Heart right ventricle (tissue), 16 donors: ENCODE data around the gene HSPG2. TPM values are rescaled to one million over a fixed set of nuclear protein-coding genes. Genes with fewer than 3 reads are reported as not detected.

Experiments used
- ATAC-seq, 8 donors: fragments of 200-7000 bp; cut with Tn5 transposase; one replicate each; pipeline ENCODE4 v1.9.1; 2020; ENCODE audit warnings: mild to moderate bottlenecking in 8 of 8, moderate library complexity in 8 of 8, moderate number of reproducible peaks in 1 of 8
- DNase-seq, 2 donors: peaks; one replicate each; pipeline ENCODE4 v3.0.0-alpha.2; 2020
- H3K27ac ChIP-seq, 10 donors: fragments of 200-600 bp; sonication (generic) in 2 of 10; one replicate each; pipeline versions ENCODE4 v1.5.0 to v1.8.0; 2020 to 2022; ENCODE audit warnings: mild to moderate bottlenecking in 3 of 10
- H3K27me3 ChIP-seq, 7 donors: fragments of 200-600 bp; one replicate each; pipeline ENCODE4 v1.8.0; 2021 to 2022; ENCODE audit warnings: mild to moderate bottlenecking in 2 of 7
- H3K36me3 ChIP-seq, 9 donors: fragments of 200-600 bp; sonication (generic) in 1 of 9; one replicate each; pipeline versions ENCODE4 v1.5.0 to v1.8.0; 2020 to 2022; ENCODE audit warnings: mild to moderate bottlenecking in 2 of 9
- H3K4me1 ChIP-seq, 9 donors: fragments of 200-600 bp; sonication (generic) in 1 of 9; one replicate each; pipeline versions ENCODE4 v1.5.0 to v1.8.0; 2020 to 2022; ENCODE audit warnings: mild to moderate bottlenecking in 4 of 9
- H3K4me3 ChIP-seq, 10 donors: fragments of 200-600 bp; sonication (generic) in 2 of 10; one replicate each; pipeline versions ENCODE4 v1.5.0 to v1.8.0; 2020 to 2022; ENCODE audit warnings: mild to moderate bottlenecking in 7 of 10, moderate library complexity in 2 of 10
- H3K9me3 ChIP-seq, 11 donors: fragments of 200-600 bp in 10 of 11; sonication (generic) in 2 of 11; one replicate each; pipeline versions ENCODE4 v1.5.0 to v1.8.0; 2013 to 2022; ENCODE audit warnings: mild to moderate bottlenecking in 2 of 11, control low read depth in 1 of 11, moderate library complexity in 1 of 11
- CTCF ChIP-seq, 9 donors: fragments of 200-600 bp; sonication (generic) in 2 of 9; IDR thresholded peaks; one replicate each; pipeline versions ENCODE4 v1.5.0 to v1.8.0; 2021 to 2022; ENCODE audit warnings: antibody characterized with exemption in 9 of 9, mild to moderate bottlenecking in 5 of 9, moderate library complexity in 1 of 9
- WGBS, 2 donors: extraction: QIAGEN DNeasy Blood & Tissue Kit; methylation state at CpG; one replicate each; pipeline ENCODE4 v1.1.7; 2013; ENCODE audit warnings: inconsistent platforms in 1 of 2; 5-methylcytosine and 5-hydroxymethylcytosine counted together
- intact Hi-C, 10 donors: fragments of 100-400 bp; cut with DNase I; formaldehyde crosslinking; loops; one replicate each; pipeline versions ENCODE4 v1.11.1 to v1.14.2; 2022
- polyA plus RNA-seq, 2 donors: library from polyadenylated mRNA; stranded (reverse); fragments of 200-250 nt; gene quantifications; one replicate each; pipeline ENCODE4 v1.2.3, GENCODE V29; 2013
- total RNA-seq, 10 donors: library from RNA; stranded (reverse); fragmentation: NEBNext Ultra II Directional in 3 of 10; extraction: Animal tissue kit (Norgen Biotek cat#: 25700) in 3 of 10; gene quantifications; one replicate each; pipeline versions ENCODE4 v1.2.1 to v1.2.4, GENCODE V29; 2021 to 2023
- donor health status: Arrhythmogenic right ventricular cardiomyopathy.
- donor health status: ischemic (EF 13 %, LVEDD 7.1; RV severe dilation, severe dysfunction).
- donor health status: healthy with polysubstance abuse.
- donor health status: DM: no; HTN: yes; CAD: no.
- donor health status: DM: no; HTN: no; CAD: no.
- donor health status: ischemic (EF 25% LVEDD 6.9; RV normal size, moderate dysfunction).
- donor health status: ischemic (EF 25% LVEDD 5.7; RV mildly dilated, moderate dysfunction).
- donor health status: healthy.
- donor health status: DM: yes; HTN: yes; CAD: no.
- donor health status: Ischemic cardiomyopathy.
- donor health status: ischemic (EF 35%, LVEDD 5.7; RV mildly dilated, moderate dysfunction).
- donor health status: nonischemic (EF 11% LVEDD 7.7; RV severe dilation, severe dysfunction).
- donor health status: DM: yes; HTN: yes; CAD: no.
- donor health status: PGD.
- donor health status: ischemic (EF 29% LVEDD 5.4; RV normal size, mild dysfunction).
- donor health status: nonischemic (EF 23%, LVEDD 6.1; RV moderate dilation, normal function).

The HSPG2 gene
- total and polyA plus RNA-seq, 12 donors, result 221 to 508 (median 310) TPM

GRCh38 chr1:21966247-21967000 is 29.3 kb upstream of the HSPG2 start:
- no peaks in the 10 kb centered on the region for H3K9me3 ChIP-seq
- H3K27ac ChIP-seq, result no peak overlapping the region
- H3K4me1 ChIP-seq, result peaks cover 0 to 25% (median 7%) of the 10 kb centered on the region in 9 donors
- TF ChIP-seq CTCF (IDR thresholded peaks at IDR 0.05), result no peak
- intact Hi-C loops, result loop anchor here in 6 of 10 donors (10.0 kb wide), 4 partner anchors 92 to 252 kb away; partner anchors contain the start of gene USP48 (in 2 of the 6)
- DNase-seq, result no peak
- no peaks in the 10 kb centered on the region for H3K36me3 ChIP-seq
- ATAC-seq, result no peak
- no peaks in the 10 kb centered on the region for H3K27me3 ChIP-seq
- WGBS, 2 donors, result 86% methylated on average over 15 of the region's 15 CpGs
- no peak overlapping the region for H3K4me3 ChIP-seq

GRCh38 chr1:21963477-21964217 is 26.5 kb upstream of the HSPG2 start:
- ATAC-seq (peak; percentile 86 to 94 (median 90)), DNase-seq (peak; percentile 73 to 79)
- WGBS, 2 donors, result 44 to 49% methylated on average over 11 of the region's 11 CpGs
- Histone ChIP-seq H3K4me3 (no peak overlapping the region), H3K27ac (no peak overlapping the region), H3K9me3 (no peaks in the 10 kb centered on the region), H3K4me1 (peaks cover 0 to 30% (median 9%) of the 10 kb centered on the region in 9 donors), H3K27me3 (no peaks in the 10 kb centered on the region), H3K36me3 (no peaks in the 10 kb centered on the region)
- peak; percentile 76 to 97 (median 95) for TF ChIP-seq CTCF (IDR thresholded peaks at IDR 0.05)
- intact Hi-C loops, result loop anchor here in 8 of 10 donors (2.0 to 10.0 kb wide), 8 partner anchors 67 to 249 kb away; partner anchors contain the start of gene USP48 (in 2 of the 8)

GRCh38 chr1:21961799-21962198 is 24.7 kb upstream of the HSPG2 start:
- Histone ChIP-seq H3K4me1 (peaks cover 9 to 49% (median 21%) of the 10 kb centered on the region in 9 donors), H3K27ac (peak overlapping the region in 4 of 10 donors; percentile 9 to 57 (median 36)), H3K4me3 (no peak overlapping the region), H3K9me3 (no peaks in the 10 kb centered on the region), H3K27me3 (no peaks in the 10 kb centered on the region), H3K36me3 (no peaks in the 10 kb centered on the region)
- 51 to 66% methylated on average over 2 of the region's 2 CpGs for WGBS, 2 donors
- no peak for TF ChIP-seq CTCF (IDR thresholded peaks at IDR 0.05)
- ATAC-seq (no peak), DNase-seq (no peak)
- intact Hi-C loops, result loop anchor here in 7 of 10 donors (5.0 to 10.0 kb wide), 7 partner anchors 69 to 247 kb away; partner anchors contain the start of gene USP48 (in 2 of the 7)

GRCh38 chr1:21961337-21961736 is 24.2 kb upstream of the HSPG2 start:
- no peak for ATAC-seq
- Histone ChIP-seq H3K27me3 (no peaks in the 10 kb centered on the region), H3K36me3 (no peaks in the 10 kb centered on the region), H3K4me1 (peaks cover 14 to 53% (median 25%) of the 10 kb centered on the region in 9 donors), H3K4me3 (no peak overlapping the region), H3K27ac (peak overlapping the region in 4 of 10 donors; percentile 9 to 57 (median 36)), H3K9me3 (no peaks in the 10 kb centered on the region)
- intact Hi-C loops, result loop anchor here in 7 of 10 donors (5.0 to 10.0 kb wide), 7 partner anchors 69 to 247 kb away; partner anchors contain the start of gene USP48 (in 2 of the 7)
- no peak for DNase-seq
- TF ChIP-seq CTCF (IDR thresholded peaks at IDR 0.05), result no peak
- WGBS, 2 donors, result 69 to 70% methylated on average over 2 of the region's 2 CpGs
